Lower leg skin (tissue), 3 donors: ENCODE data around the gene CIAPIN1.

ENCODE experiments used
- POLR2A ChIP-seq, 2 donors: fragments of 450-650 bp; IDR thresholded peaks; one replicate each; pipeline ENCODE4 v1.6.1; 2016 to 2017; ENCODE audit warnings: antibody characterized with exemption in 2 of 2, mild to moderate bottlenecking in 1 of 2, moderate library complexity in 1 of 2
- TF ChIP-seq, protein P1 (sequence below), 3 donors: fragments of 450-650 bp; IDR thresholded peaks; one replicate each; pipeline ENCODE4 v1.5.1; 2016; ENCODE audit warnings: antibody characterized with exemption in 3 of 3, mild to moderate bottlenecking in 3 of 3, moderate library complexity in 2 of 3

DNA sequence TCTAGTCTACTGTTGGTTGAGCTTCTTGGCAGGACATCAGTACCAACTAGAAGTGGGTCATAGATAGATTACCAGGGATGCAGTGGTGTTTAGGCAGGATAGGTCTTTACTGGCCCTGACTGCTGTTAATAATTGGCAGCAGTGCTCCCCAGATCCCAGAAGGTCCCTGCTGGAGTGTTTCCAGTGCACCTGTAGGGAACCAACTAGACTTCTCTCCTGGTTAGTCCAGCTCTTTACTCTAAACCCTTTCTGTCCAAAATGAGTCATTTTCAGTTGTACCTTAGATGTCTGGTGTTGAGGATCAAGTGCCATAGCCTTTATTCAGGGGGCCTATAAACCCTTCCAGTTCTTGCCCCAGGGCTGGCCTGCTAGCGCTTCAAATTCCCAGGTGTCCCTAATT lies 24.0 kb upstream of the CIAPIN1 start:
- TF ChIP-seq, protein P1, sequence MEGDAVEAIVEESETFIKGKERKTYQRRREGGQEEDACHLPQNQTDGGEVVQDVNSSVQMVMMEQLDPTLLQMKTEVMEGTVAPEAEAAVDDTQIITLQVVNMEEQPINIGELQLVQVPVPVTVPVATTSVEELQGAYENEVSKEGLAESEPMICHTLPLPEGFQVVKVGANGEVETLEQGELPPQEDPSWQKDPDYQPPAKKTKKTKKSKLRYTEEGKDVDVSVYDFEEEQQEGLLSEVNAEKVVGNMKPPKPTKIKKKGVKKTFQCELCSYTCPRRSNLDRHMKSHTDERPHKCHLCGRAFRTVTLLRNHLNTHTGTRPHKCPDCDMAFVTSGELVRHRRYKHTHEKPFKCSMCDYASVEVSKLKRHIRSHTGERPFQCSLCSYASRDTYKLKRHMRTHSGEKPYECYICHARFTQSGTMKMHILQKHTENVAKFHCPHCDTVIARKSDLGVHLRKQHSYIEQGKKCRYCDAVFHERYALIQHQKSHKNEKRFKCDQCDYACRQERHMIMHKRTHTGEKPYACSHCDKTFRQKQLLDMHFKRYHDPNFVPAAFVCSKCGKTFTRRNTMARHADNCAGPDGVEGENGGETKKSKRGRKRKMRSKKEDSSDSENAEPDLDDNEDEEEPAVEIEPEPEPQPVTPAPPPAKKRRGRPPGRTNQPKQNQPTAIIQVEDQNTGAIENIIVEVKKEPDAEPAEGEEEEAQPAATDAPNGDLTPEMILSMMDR (IDR thresholded peaks at IDR 0.05) = no peak
- no peak for TF ChIP-seq POLR2A (IDR thresholded peaks at IDR 0.05)
